HG03066 (cell line): ENCODE results near the gene RAB3C.
"Not testable (repeated sequence)": the region's sequence is repeated elsewhere in the genome, so short reads cannot be mapped to it uniquely, and the experiment has no call there.

Experiments
- ATAC-seq: cut with Tn5 transposase; IDR thresholded peaks from one replicate; pipeline ENCODE4 v1.9.1; 2021; ENCODE audit warnings: low read depth; ENCODE audit not compliant: unreplicated experiment

RAB3C gene

DNA sequence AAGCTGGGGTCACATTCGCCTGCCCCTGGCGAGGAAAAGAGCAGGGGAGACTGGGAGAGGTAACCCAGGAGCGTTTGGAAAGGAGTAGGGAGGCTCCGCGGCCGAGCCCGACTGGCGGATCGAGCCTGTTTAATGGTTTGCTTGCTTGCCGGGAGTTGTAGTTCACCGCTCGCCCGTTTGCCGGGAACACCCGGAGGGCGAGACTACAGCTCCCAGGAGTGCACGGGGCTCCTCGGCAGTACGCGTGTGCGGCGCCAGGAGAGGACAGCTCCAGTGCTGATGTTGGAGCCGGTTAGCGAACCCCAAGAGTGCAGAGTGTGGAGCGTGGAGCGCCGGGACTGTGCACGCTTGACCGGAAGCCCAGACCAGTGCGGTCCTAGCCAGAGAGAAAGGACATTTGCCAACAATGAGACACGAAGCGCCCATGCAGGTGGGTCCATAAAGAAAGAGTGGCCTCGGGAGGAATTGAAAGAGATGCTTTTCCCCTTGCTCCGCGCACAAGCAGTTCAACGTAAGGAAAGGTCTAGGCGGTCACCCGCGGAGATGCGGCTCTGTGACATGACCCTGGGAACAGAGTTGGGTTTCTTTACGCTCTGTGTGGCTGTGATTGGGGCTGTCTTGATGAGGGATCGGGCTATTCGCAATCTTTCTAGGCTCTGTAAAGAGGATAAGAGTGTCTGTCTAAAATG, at the start of gene RAB3C:
Gene RAB3C, plus strand, starts transcription at position 273 of the 689 bp plus-strand sequence. Its CDS starts 134 bp downstream, at position 407.
- ATAC-seq: peak; percentile 100

DNA sequence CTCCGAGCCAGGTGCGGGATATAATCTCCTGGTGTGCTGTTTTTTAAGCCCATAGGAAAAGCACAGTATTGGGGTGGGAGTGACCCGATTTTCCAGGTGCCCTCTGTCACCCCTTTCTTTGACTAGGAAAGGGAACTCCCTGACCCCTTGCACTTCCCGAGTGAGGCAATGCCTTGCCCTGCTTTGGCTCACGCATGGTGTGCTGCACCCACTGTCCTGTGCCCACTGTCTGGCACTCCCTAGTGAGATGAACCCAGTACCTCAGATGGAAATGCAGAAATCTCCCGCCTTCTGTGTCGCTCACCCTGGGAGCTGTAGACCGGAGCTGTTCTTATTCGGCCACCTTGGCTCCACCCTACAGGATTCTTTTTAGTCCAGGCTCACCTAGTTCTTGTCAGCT, 40.9 kb upstream of the RAB3C start:
- not testable (repeated sequence) for ATAC-seq

GRCh38 chr5:58542709-58543108, 40.2 kb upstream of the RAB3C start:
- ATAC-seq: no peak

- no peak for ATAC-seq
These were observed 39.2 kb upstream of the RAB3C start for GRCh38 chr5:58543723-58544122.

DNA sequence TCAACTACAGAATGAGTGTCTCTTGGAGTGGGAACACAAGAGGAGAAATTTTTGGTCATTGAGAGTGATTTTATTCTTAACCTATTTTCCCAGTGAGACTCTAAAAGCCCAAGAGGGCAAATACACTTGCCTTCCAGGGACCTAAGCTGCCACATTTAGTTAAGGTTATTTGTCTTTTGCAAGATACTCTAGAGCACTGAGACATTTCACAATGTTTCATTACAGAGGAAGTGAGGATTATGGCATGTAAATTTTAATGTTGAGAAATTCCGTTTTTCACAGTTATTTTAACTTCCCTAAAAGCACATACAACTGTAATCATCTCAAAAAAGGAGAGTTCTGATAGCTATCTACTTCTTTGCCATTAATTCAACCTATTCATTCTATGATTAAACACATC, 38.7 kb upstream of the RAB3C start:
- no peak for ATAC-seq

- no peak for ATAC-seq
These were observed 37.9 kb upstream of the RAB3C start for GRCh38 chr5:58544926-58545325.

GRCh38 chr5:58545912-58546311, 37.0 kb upstream of the RAB3C start:
- ATAC-seq: no peak

DNA sequence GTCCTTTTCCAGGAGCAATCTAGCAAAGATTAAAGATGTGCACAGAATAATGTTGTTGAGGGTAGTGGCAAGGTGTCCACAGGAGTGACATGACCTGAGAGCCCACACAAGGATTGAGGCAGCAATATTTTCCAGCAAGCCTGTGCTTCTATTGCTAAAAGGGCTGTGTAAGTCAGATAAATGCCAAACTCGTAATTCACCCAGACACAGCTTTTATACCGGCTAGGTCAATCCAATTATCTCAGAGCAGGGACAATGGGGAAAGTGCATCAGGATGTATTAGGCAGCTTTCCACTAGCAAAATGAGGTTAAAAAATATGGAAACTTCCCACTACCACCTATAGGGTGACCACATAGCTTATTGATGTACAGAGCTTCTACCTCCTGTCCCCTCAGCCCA, 34.8 kb upstream of the RAB3C start:
- no peak for ATAC-seq

GRCh38 chr5:58551492-58551891, 31.4 kb upstream of the RAB3C start:
- ATAC-seq: no peak

- not testable (repeated sequence) for ATAC-seq
These were observed 25.1 kb upstream of the RAB3C start for GRCh38 chr5:58557665-58558338.

DNA sequence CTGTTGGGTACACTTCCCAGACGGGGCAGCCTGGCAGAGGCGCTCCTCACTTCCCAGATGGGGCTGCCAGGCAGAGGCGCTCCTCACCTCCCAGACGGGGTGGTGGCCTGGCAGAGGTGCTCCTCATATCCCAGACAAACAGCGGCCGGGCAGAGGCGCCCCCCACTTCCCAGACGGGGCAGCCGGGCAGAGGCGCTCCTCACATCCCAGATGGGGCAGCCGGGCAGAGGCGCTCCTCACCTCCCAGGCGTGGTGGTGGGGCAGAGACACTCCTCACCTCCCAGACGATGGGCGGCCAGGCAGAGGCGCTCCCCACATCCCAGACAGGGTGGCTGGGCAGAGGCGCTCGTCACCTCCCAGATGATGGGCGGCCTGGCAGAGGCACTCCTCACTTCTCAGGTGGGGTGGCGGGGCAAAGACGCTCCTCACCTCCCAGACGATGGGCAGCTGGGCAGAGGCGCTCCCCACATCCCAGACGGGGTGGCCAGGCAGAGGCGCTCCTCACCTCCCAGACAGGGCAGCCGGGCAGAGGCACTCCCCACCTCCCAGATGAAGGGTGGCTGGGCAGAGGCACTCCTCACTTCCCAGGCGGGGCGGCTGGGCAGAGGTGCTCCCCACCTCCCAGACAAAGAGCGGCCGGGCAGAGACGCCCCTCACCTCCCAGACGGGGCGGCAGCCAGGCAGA, 19.7 kb upstream of the RAB3C start:
- not testable (repeated sequence) for ATAC-seq

DNA sequence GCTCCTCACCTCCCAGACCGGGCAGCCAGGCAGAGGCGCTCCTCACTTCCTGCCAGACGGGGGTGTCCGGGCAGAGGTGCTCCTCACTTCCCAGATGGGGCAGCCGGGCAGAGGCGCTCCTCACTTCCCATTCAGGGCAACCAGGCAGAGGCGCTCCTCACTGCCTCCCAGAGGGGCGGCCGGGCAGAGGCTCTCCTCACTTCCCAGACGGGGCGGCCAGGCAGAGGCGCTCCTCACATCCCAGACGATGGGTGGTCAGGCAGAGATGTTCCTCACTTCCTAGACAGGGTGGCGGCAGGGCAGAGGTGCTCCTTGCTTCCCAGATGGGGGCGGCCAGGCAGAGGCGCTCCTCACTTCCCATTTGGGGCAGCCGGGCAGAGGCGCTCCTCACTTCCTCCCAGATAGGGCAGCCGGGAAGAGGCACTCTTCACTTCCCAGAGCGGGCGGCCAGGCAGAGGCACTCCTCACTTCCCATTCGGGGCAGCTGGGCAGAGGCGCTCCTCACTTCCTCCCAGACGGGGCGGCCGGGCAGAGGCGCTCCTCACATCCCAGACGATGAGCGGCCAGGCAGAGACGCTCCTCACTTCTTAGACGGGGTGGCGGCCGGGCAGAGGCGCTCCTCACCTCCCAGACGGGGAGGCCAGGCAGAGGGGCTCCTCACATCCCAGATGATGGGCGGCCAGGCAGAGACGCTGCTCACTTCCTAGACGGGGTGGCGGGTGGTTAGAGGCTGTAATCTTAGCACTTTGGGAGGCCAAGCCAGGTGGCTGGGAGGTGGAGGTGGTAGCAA, 18.6 kb upstream of the RAB3C start:
- ATAC-seq: not testable (repeated sequence)

GRCh38 chr5:58565033-58565432, 17.8 kb upstream of the RAB3C start:
- no peak for ATAC-seq

GRCh38 chr5:58571501-58571900, 11.4 kb upstream of the RAB3C start:
- ATAC-seq: no peak

- ATAC-seq: not testable (repeated sequence)
These were observed 9.9 kb upstream of the RAB3C start for GRCh38 chr5:58572973-58573372.

DNA sequence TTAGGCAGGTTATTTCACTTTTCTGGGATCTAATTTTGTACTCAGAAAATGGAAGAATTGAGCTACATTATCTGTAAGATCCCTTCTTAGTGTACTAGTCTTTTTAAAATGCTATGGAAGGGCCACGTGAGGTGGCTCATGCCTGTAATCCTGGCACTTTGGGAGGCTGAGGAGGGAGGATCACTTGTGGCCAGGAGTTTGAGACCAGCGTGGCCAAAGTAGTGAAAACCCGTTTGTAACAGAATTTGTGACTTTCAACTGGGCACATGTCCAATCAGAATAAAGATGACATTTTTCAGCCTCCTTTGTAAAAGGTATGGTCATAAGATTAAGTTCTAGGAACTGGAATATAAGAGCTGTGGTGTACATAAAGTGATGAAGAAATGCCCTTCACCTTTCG, 3.1 kb upstream of the RAB3C start:
- ATAC-seq: no peak

- ATAC-seq: peak; percentile 8
These were observed 664 bp upstream of the RAB3C start for GRCh38 chr5:58582019-58582802.

GRCh38 chr5:58595952-58596351, 13.1 kb downstream of the RAB3C start:
- ATAC-seq: no peak

- ATAC-seq: no peak
These were observed 15.6 kb downstream of the RAB3C start for GRCh38 chr5:58598440-58598839.

- ATAC-seq: no peak
These were observed 16.3 kb downstream of the RAB3C start for GRCh38 chr5:58599217-58599616.
